Measurements from ENCODE around the gene KIAA0232. TPM values are rescaled to one million over a fixed set of nuclear protein-coding genes. Genes with fewer than 3 reads are reported as not detected.

The KIAA0232 gene
- total and polyA plus RNA-seq, 2 of the 8 experiments (the other 6 are each of a cell fraction or from before 2014, with no cell fraction given) = 5.6 to 23.3 TPM

DNA sequence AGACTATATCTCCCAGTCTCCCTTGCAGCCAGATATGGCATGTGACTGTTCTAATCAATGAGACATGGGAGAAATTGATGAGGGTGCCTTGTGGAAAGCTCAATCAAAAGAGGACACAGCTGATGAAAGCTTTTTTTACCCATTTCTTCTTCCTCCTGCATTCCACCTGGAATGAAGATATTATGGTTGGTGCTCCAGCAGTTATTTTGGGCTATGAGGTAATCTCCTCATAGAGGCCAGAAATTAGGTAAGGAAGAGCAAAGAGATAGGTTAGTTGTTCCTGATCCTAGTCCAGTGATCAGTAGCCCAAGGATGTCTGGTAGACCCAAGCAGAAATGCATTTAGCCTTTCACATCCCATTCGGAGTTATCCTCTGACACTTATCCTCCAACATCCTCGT, 16.8 kb upstream of the KIAA0232 start:
- FAIRE-seq (no peak), DNase-seq (ENCODE audit: low read depth in 1 of 2, low spot score in 2 of 2) (no peak)
- Histone ChIP-seq H2AK5ac (ENCODE audit: low read depth, low read length) (no peak overlapping the region), H3K79me1 (ENCODE audit: low read depth, low read length) (no peaks in the 10 kb centered on the region), H3K9ac (replicated peaks in 1 of 4; ENCODE audit: extremely low read depth in 1 of 4, low read depth in 3 of 4, low read length in 3 of 4) (no peak overlapping the region), H3K9me3 (ENCODE audit: insufficient read depth in 2 of 2, low read depth in 1 of 2, low read length in 1 of 2) (no peaks in the 10 kb centered on the region), H3K4me3 (ENCODE audit: extremely low read depth in 1 of 4, insufficient read depth in 2 of 4, low read depth in 3 of 4, low read length in 4 of 4) (no peak overlapping the region), H3K4ac (replicated peaks; ENCODE audit: insufficient read length, low read depth, low read length) (no peak overlapping the region), H3K36me3 (ENCODE audit: control insufficient read depth in 2 of 4, insufficient read depth in 4 of 4, low read length in 3 of 4) (no peaks in the 10 kb centered on the region; a peak in 1 of 8 replicates), H4K5ac (ENCODE audit: insufficient read length, low read depth, low read length) (no peak overlapping the region), H2BK15ac (ENCODE audit: low read length) (no peak overlapping the region), H2BK120ac (replicated peaks; ENCODE audit: low read depth, low read length) (no peak overlapping the region), H2BK20ac (ENCODE audit: low read length) (no peak overlapping the region), H4K91ac (replicated peaks; ENCODE audit: insufficient read length, low read length) (no peak overlapping the region), H4K20me1 (replicated peaks in 1 of 2; ENCODE audit: control insufficient read depth in 1 of 2, insufficient read depth in 2 of 2, low read length in 2 of 2) (no peaks in the 10 kb centered on the region), H3K27ac (ENCODE audit: low read depth, low read length) (no peak overlapping the region), H2BK12ac (ENCODE audit: low read depth, low read length) (no peak overlapping the region), H3K18ac (ENCODE audit: extremely low read depth, low read length) (no peak overlapping the region), H3K56ac (replicated peaks; ENCODE audit: insufficient read length, low read depth, low read length) (no peak overlapping the region), H3K4me2 (ENCODE audit: insufficient read depth in 1 of 2, low read depth in 2 of 2, low read length in 2 of 2) (no peak overlapping the region), H2AFZ (ENCODE audit: low read length) (no peak overlapping the region), H2BK5ac (ENCODE audit: low read depth, low read length) (no peak overlapping the region), H3K23me2 (ENCODE audit: low read depth, low read length) (no peaks in the 10 kb centered on the region), H3K14ac (ENCODE audit: insufficient read length) (no peak overlapping the region), H3K27me3 (replicated peaks in 1 of 4; ENCODE audit: control insufficient read depth in 3 of 4, extremely low read depth in 1 of 4, insufficient read depth in 3 of 4, low read length in 3 of 4) (no peaks in the 10 kb centered on the region), H3K4me1 (replicated peaks in 1 of 4; ENCODE audit: control insufficient read depth in 3 of 4, insufficient read depth in 4 of 4, low read length in 3 of 4) (peaks cover 0 to 3% (median 1%) of the 10 kb centered on the region in 4 experiments; a peak in 1 of 7 replicates), H3K23ac (ENCODE audit: insufficient read length) (no peak overlapping the region), H3K79me2 (ENCODE audit: control insufficient read depth in 1 of 2, insufficient read depth in 2 of 2, low read length in 2 of 2) (no peaks in the 10 kb centered on the region), H4K8ac (ENCODE audit: extremely low read depth, insufficient read depth, low read length) (no peak overlapping the region)
- POLR2A ChIA-PET (ENCODE audit: partially characterized antibody) = interaction anchor here (0.6 to 1.9 kb wide), 2 partner anchors 15 to 653 kb away, joined by 7 read pairs; no protein-coding TSS in a partner anchor
- 92% methylated on average over 2 of the region's 2 CpGs; no CpG with 5 or more reads in 1 of the 2 experiments for WGBS, 2 experiments (ENCODE audit: extremely low coverage in 1 of 2, insufficient coverage in 1 of 2, insufficient read length in 1 of 2, insufficient replicate concordance in 2 of 2, low coverage in 1 of 2, low lambda C conversion rate in 2 of 2, missing lambda C conversion rate in 1 of 2)
- CTCF ChIA-PET (ENCODE audit: partially characterized antibody) = no interaction called here
- TF ChIP-seq ZNF274 (IDR thresholded peaks at IDR 0.05; ENCODE audit: borderline replicate concordance, extremely low read depth, low read length) (no peak), KDM1A (IDR thresholded peaks at IDR 0.05; ENCODE audit: borderline replicate concordance, low read length) (peak; percentile 22; the same call in 1 of the 2 replicates)

Data from H1 (cell line).